Fibroblast of the aortic adventitia (primary cell): ENCODE results near the gene ATP10A. TPM values are rescaled to one million over a fixed set of nuclear protein-coding genes. Genes with fewer than 3 reads are reported as not detected.

Source experiments
- DNase-seq: peaks from one replicate; pipeline ENCODE4 v3.0.0-alpha.2; 2010; ENCODE audit warnings: low read depth
- H3K4me3 ChIP-seq: 2 replicates; pipeline ENCODE4 v1.5.1; 2011; ENCODE audit warnings: low read depth, mild to moderate bottlenecking, control low read depth, low read length, moderate library complexity
- CTCF ChIP-seq: IDR thresholded peaks from 2 replicates; pipeline ENCODE4 v1.5.1; 2011; ENCODE audit warnings: mild to moderate bottlenecking, low read length, control low read depth, inconsistent platforms; ENCODE audit not compliant: insufficient read depth
- total RNA-seq: library from RNA; depleted of rRNA; stranded (reverse); fragments of >200 nt; gene quantifications from 2 replicates; pipeline ENCODE4 v1.2.3, GENCODE V29; 2012; ENCODE audit warnings: low replicate concordance

ATP10A gene
- total RNA-seq, 1 donor, result 4.4 TPM

GRCh38 chr15:25838191-25838870 is 24.8 kb downstream of the ATP10A start:
- no peak for TF ChIP-seq CTCF
- no peak overlapping the region for H3K4me3 ChIP-seq
- DNase-seq, result no peak

DNA sequence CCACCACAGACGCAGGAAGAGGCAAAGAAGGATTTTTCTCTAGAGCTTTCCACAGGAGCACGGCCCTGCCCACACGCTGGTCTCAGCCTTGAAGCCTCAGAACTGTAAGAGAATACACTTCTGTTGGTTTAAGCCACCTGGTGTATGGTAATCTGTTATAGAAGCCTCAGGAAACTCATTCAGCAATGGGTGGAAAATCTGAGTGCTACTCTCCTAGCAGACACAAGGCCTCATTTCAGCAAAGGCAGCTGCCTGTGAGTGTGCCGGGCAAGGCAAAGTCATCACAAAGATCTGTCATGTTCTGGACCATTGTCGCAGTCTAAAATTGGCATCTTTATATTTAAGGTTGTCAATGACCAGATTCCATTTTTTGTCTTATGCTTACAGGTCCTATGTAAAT is 31.0 kb downstream of the ATP10A start:
- TF ChIP-seq CTCF, result no peak
- no peak overlapping the region for H3K4me3 ChIP-seq
- peak; percentile 4 for DNase-seq

- DNase-seq, result peak; percentile 98
- H3K4me3 ChIP-seq, result peak overlapping the region; percentile 56
- no peak for TF ChIP-seq CTCF
These were observed 32.2 kb downstream of the ATP10A start for GRCh38 chr15:25830844-25831451.

GRCh38 chr15:25829073-25829472 is 34.1 kb downstream of the ATP10A start:
- no peak for DNase-seq
- no peak overlapping the region for H3K4me3 ChIP-seq
- TF ChIP-seq CTCF, result no peak

DNA sequence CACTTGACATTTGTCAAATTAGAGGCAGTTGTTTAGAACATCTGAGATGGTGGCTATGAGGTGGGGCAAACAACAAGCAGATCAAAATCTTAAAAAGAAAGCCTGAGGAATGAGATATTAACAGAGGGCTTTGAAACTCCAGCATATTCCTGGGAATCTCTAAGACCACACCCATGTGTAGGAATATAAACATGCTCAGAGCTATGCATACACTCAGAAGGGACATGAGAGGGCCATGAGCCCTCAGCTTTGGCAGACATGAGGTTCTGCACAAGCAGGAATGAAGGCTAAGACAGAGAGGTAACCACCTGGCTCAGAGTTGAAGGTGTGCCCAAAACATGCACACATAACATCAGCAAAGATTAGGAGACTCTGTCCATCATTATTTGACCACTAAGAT is 37.9 kb downstream of the ATP10A start:
- no peak overlapping the region for H3K4me3 ChIP-seq
- DNase-seq, result peak; percentile 6
- TF ChIP-seq CTCF, result no peak

GRCh38 chr15:25824618-25825017 is 38.5 kb downstream of the ATP10A start:
- TF ChIP-seq CTCF, result no peak
- no peak overlapping the region for H3K4me3 ChIP-seq
- no peak for DNase-seq
